Duodenal mucosa (tissue), 2 donors: ENCODE results near the gene C1orf115.
"Not testable (repeated sequence)": the region's sequence is repeated elsewhere in the genome, so short reads cannot be mapped to it uniquely, and the experiment has no call there.

ENCODE experiments used
- H3K27ac ChIP-seq: one replicate; pipeline ENCODE4 v1.7.0; 2013; ENCODE audit warnings: low read depth, low read length
- H3K27me3 ChIP-seq, 2 donors: one replicate each; pipeline ENCODE4 v1.7.0; 2013; ENCODE audit warnings: low read length in 2 of 2, control low read depth in 1 of 2; ENCODE audit not compliant: insufficient read depth in 2 of 2, control insufficient read depth in 1 of 2
- H3K36me3 ChIP-seq, 2 donors: one replicate each; pipeline ENCODE4 v1.7.0; 2013; ENCODE audit warnings: low read length in 2 of 2, control low read depth in 1 of 2; ENCODE audit not compliant: insufficient read depth in 2 of 2, control insufficient read depth in 1 of 2
- H3K4me1 ChIP-seq, 2 donors: one replicate each; pipeline ENCODE4 v1.7.0; 2013; ENCODE audit warnings: low read length in 2 of 2, control low read depth in 1 of 2; ENCODE audit not compliant: insufficient read depth in 2 of 2, control insufficient read depth in 1 of 2
- H3K4me3 ChIP-seq, 2 donors: one replicate each; pipeline ENCODE4 v1.7.0; 2013; ENCODE audit warnings: low read length in 2 of 2, low read depth in 1 of 2
- H3K9ac ChIP-seq, 2 donors: one replicate each; pipeline ENCODE4 v1.7.0; 2013; ENCODE audit warnings: low read length in 2 of 2, low read depth in 1 of 2
- H3K9me3 ChIP-seq, 2 donors: one replicate each; pipeline ENCODE4 v1.7.0; 2013; ENCODE audit warnings: low read length in 2 of 2, control low read depth in 1 of 2; ENCODE audit not compliant: control insufficient read depth in 1 of 2

Gene C1orf115

GRCh38 chr1:220717800-220718640 is 27.9 kb downstream of the C1orf115 start:
- H3K4me3 ChIP-seq: no peak overlapping the region
- H3K27me3 ChIP-seq: no peaks in the 10 kb centered on the region
- H3K27ac ChIP-seq: no peak overlapping the region
- H3K4me1 ChIP-seq: no peaks in the 10 kb centered on the region
- no peak overlapping the region for H3K9ac ChIP-seq
- H3K36me3 ChIP-seq: no peaks in the 10 kb centered on the region
- no peaks in the 10 kb centered on the region for H3K9me3 ChIP-seq

- H3K36me3 ChIP-seq, H3K27ac ChIP-seq, H3K9me3 ChIP-seq, H3K27me3 ChIP-seq, H3K4me3 ChIP-seq, H3K4me1 ChIP-seq, H3K9ac ChIP-seq: not testable (repeated sequence)
Observed at GRCh38 chr1:220721266-220721665, 31.1 kb downstream of the C1orf115 start.

GRCh38 chr1:220726634-220727033 is 36.5 kb downstream of the C1orf115 start:
- H3K36me3 ChIP-seq: no peaks in the 10 kb centered on the region
- no peaks in the 10 kb centered on the region for H3K27me3 ChIP-seq
- no peak overlapping the region for H3K9ac ChIP-seq
- no peak overlapping the region for H3K27ac ChIP-seq
- no peaks in the 10 kb centered on the region for H3K9me3 ChIP-seq
- no peaks in the 10 kb centered on the region for H3K4me1 ChIP-seq
- H3K4me3 ChIP-seq: no peak overlapping the region

- H3K27ac ChIP-seq: no peak overlapping the region
- no peak overlapping the region for H3K9ac ChIP-seq
- no peak overlapping the region for H3K4me3 ChIP-seq
- H3K9me3 ChIP-seq: no peaks in the 10 kb centered on the region
- H3K36me3 ChIP-seq: no peaks in the 10 kb centered on the region
- peaks cover 0 to 2% of the 10 kb centered on the region in 2 donors for H3K4me1 ChIP-seq
- H3K27me3 ChIP-seq: no peaks in the 10 kb centered on the region
Observed at GRCh38 chr1:220727519-220727918, 37.4 kb downstream of the C1orf115 start.

GRCh38 chr1:220730486-220730885 is 40.3 kb downstream of the C1orf115 start:
- no peak overlapping the region for H3K4me3 ChIP-seq
- no peak overlapping the region for H3K27ac ChIP-seq
- H3K36me3 ChIP-seq: no peaks in the 10 kb centered on the region
- H3K4me1 ChIP-seq: peaks cover 11 to 19% of the 10 kb centered on the region in 2 donors
- H3K9me3 ChIP-seq: no peaks in the 10 kb centered on the region
- no peaks in the 10 kb centered on the region for H3K27me3 ChIP-seq
- no peak overlapping the region for H3K9ac ChIP-seq

GRCh38 chr1:220732137-220732536 is 42.0 kb downstream of the C1orf115 start:
- Histone ChIP-seq H3K4me3 (no peak overlapping the region), H3K36me3 (no peaks in the 10 kb centered on the region), H3K9ac (no peak overlapping the region), H3K9me3 (no peaks in the 10 kb centered on the region), H3K27ac (no peak overlapping the region), H3K27me3 (no peaks in the 10 kb centered on the region), H3K4me1 (peaks cover 11 to 19% of the 10 kb centered on the region in 2 donors)

GRCh38 chr1:220732621-220733020 is 42.5 kb downstream of the C1orf115 start:
- Histone ChIP-seq H3K27ac (peak overlapping the region; percentile 15), H3K9ac (peak overlapping the region in 1 of 2 donors; percentile 7)

GRCh38 chr1:220733086-220733601 is 43.0 kb downstream of the C1orf115 start:
- Histone ChIP-seq H3K27ac (no peak overlapping the region), H3K9me3 (no peaks in the 10 kb centered on the region), H3K4me3 (peak overlapping the region; percentile 53), H3K4me1 (peaks cover 11 to 19% of the 10 kb centered on the region in 2 donors), H3K27me3 (no peaks in the 10 kb centered on the region), H3K36me3 (no peaks in the 10 kb centered on the region), H3K9ac (peak overlapping the region; percentile 7 to 11)

More at GRCh38 chr1:220732621-220733020, 42.5 kb downstream of the C1orf115 start:
- H3K27me3 ChIP-seq: no peaks in the 10 kb centered on the region
- H3K4me3 ChIP-seq: peak overlapping the region; percentile 53
- H3K9me3 ChIP-seq: no peaks in the 10 kb centered on the region
- H3K4me1 ChIP-seq: peaks cover 11 to 19% of the 10 kb centered on the region in 2 donors
- no peaks in the 10 kb centered on the region for H3K36me3 ChIP-seq

GRCh38 chr1:220734571-220735326 is 44.6 kb downstream of the C1orf115 start:
- peak overlapping the region in 1 of 2 donors; percentile 26 for H3K9ac ChIP-seq
- H3K9me3 ChIP-seq: no peaks in the 10 kb centered on the region
- no peaks in the 10 kb centered on the region for H3K27me3 ChIP-seq
- no peaks in the 10 kb centered on the region for H3K36me3 ChIP-seq
- H3K4me3 ChIP-seq: peak overlapping the region; percentile 23 to 48
- peaks cover 11 to 19% of the 10 kb centered on the region in 2 donors for H3K4me1 ChIP-seq
- H3K27ac ChIP-seq: peak overlapping the region; percentile 7

GRCh38 chr1:220736283-220736682 is 46.1 kb downstream of the C1orf115 start:
- not testable (repeated sequence) for H3K27ac ChIP-seq, H3K27me3 ChIP-seq, H3K4me3 ChIP-seq, H3K9me3 ChIP-seq, H3K36me3 ChIP-seq, H3K9ac ChIP-seq
- H3K4me1 ChIP-seq: peaks cover 11 to 19% of the 10 kb centered on the region in 2 donors
